OCI-LY1 (cell line): Measurements from ENCODE around the gene POLR2A.
A peak's percentile ranks its signal among the peaks of the same experiment; 100 is the strongest.

ENCODE experiments used
- H2AFZ ChIP-seq: fragments of 200-600 bp; sonication (generic), shearing (Covaris generic); 2 replicates; pipeline ENCODE4 v1.6.0; 2014; ENCODE audit warnings: antibody characterized with exemption, mild to moderate bottlenecking, low read length
- H3F3A ChIP-seq: fragments of 200-600 bp; sonication (generic), shearing (Covaris generic); 2 replicates; pipeline ENCODE4 v1.6.0; 2014; ENCODE audit warnings: mild to moderate bottlenecking, antibody characterized with exemption, low read length, moderate library complexity; ENCODE audit not compliant: insufficient read depth
- H3K27ac ChIP-seq: fragments of 200-600 bp; sonication (generic); 2 replicates; pipeline ENCODE4 v1.5.1; 2014; ENCODE audit warnings: low read length, mixed run types, mild to moderate bottlenecking, low read depth; ENCODE audit not compliant: poor library complexity, severe bottlenecking
- H3K27me3 ChIP-seq: fragments of 200-600 bp; sonication (generic); 2 replicates; pipeline ENCODE4 v1.6.0; 2014; ENCODE audit warnings: antibody characterized with exemption, mild to moderate bottlenecking, low read length, moderate library complexity; ENCODE audit not compliant: insufficient read depth
- H3K36me3 ChIP-seq: fragments of 200-600 bp; sonication (generic); 2 replicates; pipeline ENCODE4 v1.6.1; 2014; ENCODE audit warnings: mild to moderate bottlenecking, antibody characterized with exemption, low read length, moderate library complexity, mixed read lengths; ENCODE audit not compliant: insufficient read depth
- H3K4me1 ChIP-seq: fragments of 200-600 bp; sonication (generic); 2 replicates; pipeline ENCODE4 v1.5.1; 2014; ENCODE audit warnings: mild to moderate bottlenecking, low read length, moderate library complexity; ENCODE audit not compliant: insufficient read depth, severe bottlenecking
- H3K4me2 ChIP-seq: fragments of 200-600 bp; sonication (generic), shearing (Covaris generic); 2 replicates; pipeline ENCODE4 v1.6.1; 2014; ENCODE audit warnings: low read length
- H3K4me3 ChIP-seq: fragments of 200-600 bp; sonication (generic); 2 replicates; pipeline ENCODE4 v1.5.1; 2014; ENCODE audit warnings: low read length, low read depth, mild to moderate bottlenecking, mixed read lengths; ENCODE audit not compliant: poor library complexity, severe bottlenecking
- H3K79me2 ChIP-seq: fragments of 200-600 bp; shearing (Covaris generic); 2 replicates; pipeline ENCODE4 v1.6.1; 2016; ENCODE audit warnings: mixed run types, low read length, mixed read lengths; ENCODE audit not compliant: insufficient read depth
- H3K9ac ChIP-seq: fragments of 200-600 bp; sonication (generic), shearing (Covaris generic); 2 replicates; pipeline ENCODE4 v1.6.1; 2014; ENCODE audit warnings: mild to moderate bottlenecking, low read length, mixed read lengths
- H3K9me2 ChIP-seq: fragments of 200-600 bp; sonication (generic), shearing (Covaris generic); 2 replicates; pipeline ENCODE4 v1.6.1; 2014; ENCODE audit warnings: low read depth, mild to moderate bottlenecking, low read length, mixed read lengths
- H3K9me3 ChIP-seq: fragments of 200-600 bp; shearing (Covaris generic); 2 replicates; pipeline ENCODE4 v1.6.1; 2014; ENCODE audit warnings: low read length, mixed read lengths
- H4K20me1 ChIP-seq: fragments of 200-600 bp; sonication (generic), shearing (Covaris generic); 2 replicates; pipeline ENCODE4 v1.6.0; 2016; ENCODE audit warnings: mild to moderate bottlenecking, low read length; ENCODE audit not compliant: insufficient read depth
- EZH2 ChIP-seq: fragments of 200-600 bp; sonication (generic), shearing (Covaris generic); IDR thresholded peaks from 2 replicates; pipeline ENCODE4 v1.8.0; 2017; ENCODE audit warnings: borderline replicate concordance, mixed run types, mild to moderate bottlenecking, antibody characterized with exemption, low read length, moderate library complexity, mixed read lengths
- TF ChIP-seq, protein P1 (sequence below): fragments of 200-600 bp; sonication (generic), shearing (Covaris generic); IDR thresholded peaks from 2 replicates; pipeline ENCODE4 v1.5.1; 2017; ENCODE audit warnings: mild to moderate bottlenecking, antibody characterized with exemption, low read length, moderate library complexity, mixed read lengths

POLR2A gene

DNA sequence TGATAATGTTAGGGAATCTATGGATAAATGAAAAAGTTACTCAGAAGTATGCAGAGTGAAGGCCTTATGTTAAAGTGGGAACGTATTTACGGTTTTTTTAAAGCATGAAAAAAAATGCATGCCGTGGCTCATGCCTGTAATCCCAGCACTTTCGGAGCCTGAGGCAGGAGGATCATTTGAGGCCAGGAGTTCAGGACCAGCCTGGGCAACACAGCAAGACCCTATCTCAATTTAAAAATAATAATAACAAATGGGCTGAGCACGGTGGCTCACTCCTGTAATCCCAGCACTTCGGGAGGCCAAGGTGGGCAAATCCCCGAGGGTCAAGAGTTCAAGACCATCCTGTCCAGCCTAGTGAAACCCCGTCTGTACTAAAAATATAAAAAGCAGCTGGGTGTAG, 6.0 kb downstream of the POLR2A start:
- Histone ChIP-seq H3K9me2 (no peaks in the 10 kb centered on the region), H3K36me3 (peaks cover 41% of the 10 kb centered on the region), H3K4me3 (no peak overlapping the region), H3K27me3 (no peaks in the 10 kb centered on the region), H3F3A (no peaks in the 10 kb centered on the region), H3K27ac (no peak overlapping the region), H3K4me1 (peaks cover 66% of the 10 kb centered on the region), H2AFZ (no peak overlapping the region), H3K9me3 (no peaks in the 10 kb centered on the region), H3K79me2 (peaks cover 89% of the 10 kb centered on the region), H3K9ac (no peak overlapping the region), H3K4me2 (no peak overlapping the region), H4K20me1 (no peaks in the 10 kb centered on the region)
- no peak for TF ChIP-seq EZH2

DNA sequence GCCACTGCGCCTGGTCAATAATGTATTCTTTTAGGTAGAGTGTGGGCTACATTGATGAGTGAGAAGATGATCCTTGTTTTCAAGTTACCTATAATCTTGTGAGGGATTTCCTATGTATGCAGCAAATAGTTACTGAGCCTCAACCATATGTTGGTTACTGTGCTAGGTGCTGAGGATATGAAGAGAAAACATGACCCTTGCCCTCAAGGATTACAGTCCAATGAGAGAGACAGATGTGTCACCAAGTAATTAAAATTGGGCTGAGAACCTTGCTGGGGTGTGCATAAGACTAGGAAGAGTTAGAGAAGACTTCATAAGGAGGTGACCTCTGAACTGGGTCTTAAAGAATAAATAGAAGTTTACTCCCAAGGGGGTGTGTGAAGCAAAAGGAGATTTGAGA, 7.4 kb downstream of the POLR2A start:
- TF ChIP-seq EZH2 = no peak
- TF ChIP-seq, protein P1, sequence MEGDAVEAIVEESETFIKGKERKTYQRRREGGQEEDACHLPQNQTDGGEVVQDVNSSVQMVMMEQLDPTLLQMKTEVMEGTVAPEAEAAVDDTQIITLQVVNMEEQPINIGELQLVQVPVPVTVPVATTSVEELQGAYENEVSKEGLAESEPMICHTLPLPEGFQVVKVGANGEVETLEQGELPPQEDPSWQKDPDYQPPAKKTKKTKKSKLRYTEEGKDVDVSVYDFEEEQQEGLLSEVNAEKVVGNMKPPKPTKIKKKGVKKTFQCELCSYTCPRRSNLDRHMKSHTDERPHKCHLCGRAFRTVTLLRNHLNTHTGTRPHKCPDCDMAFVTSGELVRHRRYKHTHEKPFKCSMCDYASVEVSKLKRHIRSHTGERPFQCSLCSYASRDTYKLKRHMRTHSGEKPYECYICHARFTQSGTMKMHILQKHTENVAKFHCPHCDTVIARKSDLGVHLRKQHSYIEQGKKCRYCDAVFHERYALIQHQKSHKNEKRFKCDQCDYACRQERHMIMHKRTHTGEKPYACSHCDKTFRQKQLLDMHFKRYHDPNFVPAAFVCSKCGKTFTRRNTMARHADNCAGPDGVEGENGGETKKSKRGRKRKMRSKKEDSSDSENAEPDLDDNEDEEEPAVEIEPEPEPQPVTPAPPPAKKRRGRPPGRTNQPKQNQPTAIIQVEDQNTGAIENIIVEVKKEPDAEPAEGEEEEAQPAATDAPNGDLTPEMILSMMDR = no peak
- no peaks in the 10 kb centered on the region for H3K9me3 ChIP-seq
- H3K4me3 ChIP-seq = no peak overlapping the region
- peaks cover 80% of the 10 kb centered on the region for H3K79me2 ChIP-seq
- no peaks in the 10 kb centered on the region for H3K9me2 ChIP-seq
- peak overlapping the region; percentile 19; the same call in 1 of the 2 replicates for H3K9ac ChIP-seq
- H3K27ac ChIP-seq = peak overlapping the region; percentile 66
- H3K27me3 ChIP-seq = no peaks in the 10 kb centered on the region
- peaks cover 55% of the 10 kb centered on the region for H3K4me1 ChIP-seq
- H3F3A ChIP-seq = no peaks in the 10 kb centered on the region
- H3K4me2 ChIP-seq = peak overlapping the region; percentile 25; the same call in 1 of the 2 replicates
- no peak overlapping the region for H2AFZ ChIP-seq
- H4K20me1 ChIP-seq = no peaks in the 10 kb centered on the region
- peaks cover 56% of the 10 kb centered on the region for H3K36me3 ChIP-seq

DNA sequence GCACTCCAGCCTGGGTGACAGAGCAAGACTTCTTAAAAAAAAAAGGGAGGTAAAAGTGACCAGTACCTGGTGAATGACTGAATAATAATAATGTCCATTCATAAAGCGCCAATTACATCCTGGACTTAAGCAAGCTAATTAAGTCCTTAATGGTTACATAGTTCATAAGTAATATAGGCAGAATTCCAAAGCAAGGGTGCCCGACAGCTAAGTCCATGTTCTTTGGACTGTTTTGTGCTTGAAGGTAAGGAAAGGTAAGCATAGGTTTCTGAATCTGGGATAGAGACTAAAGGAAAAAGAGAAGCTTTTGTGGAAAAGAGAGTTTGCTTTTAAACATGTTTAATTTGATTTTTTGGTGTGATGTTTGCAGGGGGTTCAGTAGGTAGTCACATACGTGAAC, 9.8 kb downstream of the POLR2A start:
- Histone ChIP-seq H3K79me2 (peaks cover 60% of the 10 kb centered on the region), H3K4me3 (no peak overlapping the region), H3K27me3 (no peaks in the 10 kb centered on the region), H3K27ac (no peak overlapping the region), H3K4me1 (peaks cover 34% of the 10 kb centered on the region), H2AFZ (no peak overlapping the region), H3K4me2 (no peak overlapping the region), H4K20me1 (no peaks in the 10 kb centered on the region), H3K9me3 (no peaks in the 10 kb centered on the region), H3F3A (no peaks in the 10 kb centered on the region), H3K9ac (no peak overlapping the region), H3K36me3 (peaks cover 69% of the 10 kb centered on the region), H3K9me2 (no peaks in the 10 kb centered on the region)
- TF ChIP-seq, protein P1 = no peak
- no peak for TF ChIP-seq EZH2

DNA sequence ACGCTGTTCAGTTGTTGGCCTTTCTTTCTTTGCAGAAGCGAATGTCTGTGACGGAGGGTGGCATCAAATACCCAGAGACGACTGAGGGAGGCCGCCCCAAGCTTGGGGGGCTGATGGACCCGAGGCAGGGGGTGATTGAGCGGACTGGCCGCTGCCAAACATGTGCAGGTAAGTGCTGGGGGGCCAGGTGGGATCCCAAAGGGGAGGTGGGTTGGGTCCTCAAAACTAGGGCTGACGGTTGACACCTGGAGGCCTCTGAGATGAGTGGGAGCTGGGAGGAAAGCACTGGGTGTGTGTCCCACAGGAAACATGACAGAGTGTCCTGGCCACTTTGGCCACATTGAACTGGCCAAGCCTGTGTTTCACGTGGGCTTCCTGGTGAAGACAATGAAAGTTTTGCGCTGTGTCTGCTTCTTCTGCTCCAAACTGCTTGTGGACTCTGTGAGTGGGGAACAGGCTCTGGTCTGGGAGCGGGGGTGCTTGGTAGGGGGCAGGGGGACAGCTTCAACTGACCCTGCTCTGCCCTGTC, 11.8 kb downstream of the POLR2A start:
- Histone ChIP-seq H3K4me1 (peaks cover 24% of the 10 kb centered on the region), H3K9me3 (no peaks in the 10 kb centered on the region), H3K27me3 (no peaks in the 10 kb centered on the region), H3K9me2 (no peaks in the 10 kb centered on the region), H3F3A (no peaks in the 10 kb centered on the region), H3K9ac (no peak overlapping the region), H4K20me1 (no peaks in the 10 kb centered on the region), H3K79me2 (peaks cover 39% of the 10 kb centered on the region), H3K4me3 (no peak overlapping the region), H3K27ac (no peak overlapping the region), H2AFZ (no peak overlapping the region), H3K4me2 (no peak overlapping the region), H3K36me3 (peaks cover 77% of the 10 kb centered on the region)
- TF ChIP-seq, protein P1 = no peak
- TF ChIP-seq EZH2 = no peak
